Measurements from ENCODE around the gene CDC42EP3. TPM values are rescaled to one million over a fixed set of nuclear protein-coding genes. Genes with fewer than 3 reads are reported as not detected.

CDC42EP3 gene
- total RNA-seq, 5 donors from 2014 or later (not counting 1 experiment from before 2014, with no cell fraction given) = 30.0 to 60.3 (median 37.6) TPM

DNA sequence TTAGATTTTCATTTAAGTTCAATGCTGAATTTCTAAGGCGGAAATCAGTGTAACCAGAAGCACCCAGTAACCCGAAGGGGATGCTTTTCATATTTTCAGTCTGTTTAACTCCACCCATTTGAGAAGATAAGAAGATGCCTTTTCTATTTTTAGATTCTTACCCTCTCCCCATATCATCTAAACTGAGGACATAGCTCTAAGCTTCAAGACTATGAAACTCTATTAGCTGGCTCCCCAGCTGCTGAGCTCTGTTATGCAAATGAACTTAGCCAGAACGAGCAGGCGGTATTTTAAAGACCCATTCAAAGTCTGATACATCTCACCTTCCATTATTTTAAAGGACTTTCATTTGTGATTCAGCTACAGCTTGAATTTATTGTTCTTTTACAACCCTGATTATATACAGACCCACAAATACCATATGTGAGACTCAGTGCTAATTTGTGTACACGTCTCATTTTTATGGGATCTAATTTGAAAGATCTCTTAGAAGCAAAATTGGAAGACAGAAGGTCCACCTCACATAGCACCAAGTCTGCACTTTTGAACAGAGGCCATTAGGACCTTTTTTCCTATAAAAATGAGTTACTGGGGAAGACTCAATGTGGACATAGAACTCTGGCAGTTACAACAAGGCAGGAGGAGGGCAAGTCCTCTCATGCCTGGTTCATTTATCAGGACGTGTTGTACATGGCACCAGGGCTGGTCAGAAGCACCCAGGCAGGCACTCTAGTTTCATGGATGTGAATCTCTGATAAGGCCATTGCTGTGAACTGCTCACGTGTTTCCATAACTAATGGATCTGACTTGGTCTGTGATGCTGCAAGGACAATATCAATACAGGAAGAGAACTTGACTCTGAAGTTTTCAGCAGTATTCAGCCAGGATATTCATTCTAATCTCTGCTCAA, 16.3 kb downstream of the CDC42EP3 start:
- H3K36me3 ChIP-seq (ENCODE audit: control insufficient read depth in 2 of 2, extremely low read depth in 1 of 2, insufficient read depth in 1 of 2, low read length in 1 of 2) = peaks cover 0 to 11% of the 10 kb centered on the region in 2 donors
- DNase-seq (peak in 1 of 35 experiments; percentile 29), ATAC-seq (replicated peaks in 1 of 4) (peak; percentile 41 to 65 (median 45))
- H3K36me3 Mint-ChIP-seq = peaks cover 31% of the 10 kb centered on the region
- peak overlapping the region; percentile 48 for H3K27ac ChIP-seq (ENCODE audit: low read length)
- H3K27me3 Mint-ChIP-seq = no peaks in the 10 kb centered on the region
- H3K9me3 ChIP-seq = no peaks in the 10 kb centered on the region
- peak overlapping the region; percentile 37 to 70 (median 63) for H3K4me3 Mint-ChIP-seq
- H3K4me1 Mint-ChIP-seq = peaks cover 95 to 99% (median 97%) of the 10 kb centered on the region in 3 donors
- ChIA-PET POLR2A (interaction anchor here in 1 of 2 donors (0.6 to 1.0 kb wide), 2 partner anchors 14 to 452 kb away, joined by 3 to 11 read pairs; no protein-coding TSS in a partner anchor), CTCF (interaction anchor here in 1 of 2 donors (1.9 kb wide), 1 partner anchor 8 kb away, joined by 5 read pairs; no protein-coding TSS in a partner anchor)
- H3K4me1 ChIP-seq (ENCODE audit: control insufficient read depth in 1 of 2, extremely low read depth in 1 of 2, insufficient read depth in 2 of 2, low read length in 2 of 2) = peaks cover 33 to 75% of the 10 kb centered on the region in 2 experiments
- 47% methylated on average over 3 of the region's 7 CpGs for WGBS (ENCODE audit: insufficient coverage)
- no peaks in the 10 kb centered on the region for H3K27me3 ChIP-seq (replicated peaks in 1 of 2; ENCODE audit: control insufficient read depth in 2 of 2, extremely low read depth in 1 of 2, insufficient read depth in 2 of 2, low read length in 1 of 2)
- no peaks in the 10 kb centered on the region for H3K9me3 Mint-ChIP-seq
- H3K27ac Mint-ChIP-seq = peak overlapping the region; percentile 84 to 90
- H3K4me3 ChIP-seq (ENCODE audit: control insufficient read depth in 1 of 2, extremely low read depth in 1 of 2, low read length in 1 of 2) = no peak overlapping the region

- peak overlapping the region in 2 of 3 donors; percentile 63 to 70 for H3K4me3 Mint-ChIP-seq
- Histone ChIP-seq H3K27me3 (replicated peaks in 1 of 2; ENCODE audit: control insufficient read depth in 2 of 2, extremely low read depth in 1 of 2, insufficient read depth in 2 of 2, low read length in 1 of 2) (no peaks in the 10 kb centered on the region), H3K36me3 (ENCODE audit: control insufficient read depth in 2 of 2, extremely low read depth in 1 of 2, insufficient read depth in 1 of 2, low read length in 1 of 2) (peaks cover 0 to 7% of the 10 kb centered on the region in 2 donors), H3K4me3 (ENCODE audit: control insufficient read depth in 1 of 2, extremely low read depth in 1 of 2, low read length in 1 of 2) (no peak overlapping the region), H3K9me3 (no peaks in the 10 kb centered on the region), H3K27ac (ENCODE audit: low read length) (peak overlapping the region; percentile 48), H3K4me1 (ENCODE audit: control insufficient read depth in 1 of 2, extremely low read depth in 1 of 2, insufficient read depth in 2 of 2, low read length in 2 of 2) (peaks cover 33 to 79% of the 10 kb centered on the region in 2 experiments)
- H3K27me3 Mint-ChIP-seq = no peaks in the 10 kb centered on the region
- no peak for ATAC-seq (replicated peaks in 1 of 4)
- peaks cover 33% of the 10 kb centered on the region for H3K36me3 Mint-ChIP-seq
- H3K9me3 Mint-ChIP-seq = no peaks in the 10 kb centered on the region
- peaks cover 95 to 99% (median 97%) of the 10 kb centered on the region in 3 donors for H3K4me1 Mint-ChIP-seq
- ChIA-PET POLR2A (interaction anchor here (0.5 to 0.7 kb wide), 4 partner anchors 30 to 1097 kb away, joined by 3 to 6 read pairs (median 4); partner anchors contain the start of gene SRSF7 (in 1 of the 2)), CTCF (interaction anchor here (0.6 kb wide), 2 partner anchors 104 to 164 kb away, joined by 3 read pairs; no protein-coding TSS in a partner anchor)
- DNase-seq = no peak
- WGBS (ENCODE audit: insufficient coverage) = 89% methylated on average over 6 of the region's 8 CpGs
- H3K27ac Mint-ChIP-seq = peak overlapping the region; percentile 84 to 90
Measured at GRCh38 chr2:37654419-37654818, 17.0 kb downstream of the CDC42EP3 start.

DNA sequence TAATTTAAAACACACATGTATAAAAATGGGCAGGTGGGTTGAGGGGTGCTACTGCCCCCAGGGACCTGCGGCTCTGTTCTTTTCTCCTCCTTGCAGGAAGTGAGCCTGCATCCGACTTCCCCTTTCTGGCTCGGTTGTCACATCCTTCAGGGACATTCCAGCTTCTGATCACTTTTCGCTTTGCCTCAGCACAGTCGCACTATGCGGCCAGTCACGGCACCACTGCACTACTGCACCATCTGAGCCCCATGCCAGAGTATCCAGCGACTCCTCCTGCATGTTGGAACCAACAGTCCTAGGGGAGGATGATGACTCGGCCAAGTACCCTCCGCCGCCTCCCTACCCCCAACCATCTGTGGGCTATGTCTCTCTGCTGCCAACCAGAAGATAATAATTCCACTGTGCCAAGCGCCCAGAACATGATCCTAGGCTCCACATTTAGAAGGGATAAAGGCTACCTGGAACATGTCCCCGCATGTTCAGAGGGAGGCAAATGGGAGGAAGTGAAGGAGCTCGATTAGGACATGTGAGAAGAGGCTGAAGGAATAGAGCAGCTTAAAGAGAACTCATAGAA, 17.6 kb downstream of the CDC42EP3 start:
- peaks cover 33 to 84% of the 10 kb centered on the region in 2 experiments for H3K4me1 ChIP-seq (ENCODE audit: control insufficient read depth in 1 of 2, extremely low read depth in 1 of 2, insufficient read depth in 2 of 2, low read length in 2 of 2)
- no peaks in the 10 kb centered on the region for H3K9me3 ChIP-seq
- ChIA-PET CTCF (interaction anchor here (0.6 to 0.7 kb wide), 4 partner anchors 52 to 238 kb away, joined by 3 to 4 read pairs (median 3); no protein-coding TSS in a partner anchor), POLR2A (interaction anchor here (0.5 to 0.7 kb wide), 5 partner anchors 29 to 1098 kb away, joined by 3 to 6 read pairs (median 4); partner anchors contain the start of gene SRSF7 (in 1 of the 2))
- peak in 1 of 4 experiments; percentile 32 for ATAC-seq (replicated peaks in 1 of 4)
- H3K36me3 Mint-ChIP-seq = peaks cover 32% of the 10 kb centered on the region
- H3K27me3 Mint-ChIP-seq = no peaks in the 10 kb centered on the region
- 47% methylated on average over 11 of the region's 14 CpGs for WGBS (ENCODE audit: insufficient coverage)
- H3K27ac Mint-ChIP-seq = peak overlapping the region; percentile 72 to 90
- no peak overlapping the region for H3K4me3 ChIP-seq (ENCODE audit: control insufficient read depth in 1 of 2, extremely low read depth in 1 of 2, low read length in 1 of 2)
- no peaks in the 10 kb centered on the region for H3K9me3 Mint-ChIP-seq
- DNase-seq = peak in 8 of 35 experiments; percentile 6 to 50 (median 18)
- H3K4me1 Mint-ChIP-seq = peaks cover 95 to 98% (median 96%) of the 10 kb centered on the region in 3 donors
- H3K36me3 ChIP-seq (ENCODE audit: control insufficient read depth in 2 of 2, extremely low read depth in 1 of 2, insufficient read depth in 1 of 2, low read length in 1 of 2) = peaks cover 0 to 7% of the 10 kb centered on the region in 2 donors
- H3K27me3 ChIP-seq (replicated peaks in 1 of 2; ENCODE audit: control insufficient read depth in 2 of 2, extremely low read depth in 1 of 2, insufficient read depth in 2 of 2, low read length in 1 of 2) = no peaks in the 10 kb centered on the region
- peak overlapping the region in 2 of 3 donors; percentile 25 to 70 for H3K4me3 Mint-ChIP-seq
- H3K27ac ChIP-seq (ENCODE audit: low read length) = peak overlapping the region; percentile 48

GRCh38 chr2:37653093-37653492, 18.3 kb downstream of the CDC42EP3 start:
- peaks cover 95 to 98% (median 96%) of the 10 kb centered on the region in 3 donors for H3K4me1 Mint-ChIP-seq
- peaks cover 33% of the 10 kb centered on the region for H3K36me3 Mint-ChIP-seq
- peak overlapping the region; percentile 48 for H3K27ac ChIP-seq (ENCODE audit: low read length)

GRCh38 chr2:37652199-37652640, 19.2 kb downstream of the CDC42EP3 start:
- H3K27ac Mint-ChIP-seq = peak overlapping the region; percentile 83 to 90

More at GRCh38 chr2:37653093-37653492, 18.3 kb downstream of the CDC42EP3 start:
- Mint-ChIP-seq H3K4me3 (peak overlapping the region in 2 of 3 donors; percentile 25 to 70), H3K27me3 (no peaks in the 10 kb centered on the region), H3K27ac (peak overlapping the region; percentile 83 to 90), H3K9me3 (peaks cover 0 to 3% (median 0%) of the 10 kb centered on the region in 3 donors)
- ATAC-seq (replicated peaks in 1 of 4) = no peak
- Histone ChIP-seq H3K9me3 (no peaks in the 10 kb centered on the region), H3K4me3 (ENCODE audit: control insufficient read depth in 1 of 2, extremely low read depth in 1 of 2, low read length in 1 of 2) (no peak overlapping the region), H3K36me3 (ENCODE audit: control insufficient read depth in 2 of 2, extremely low read depth in 1 of 2, insufficient read depth in 1 of 2, low read length in 1 of 2) (peaks cover 0 to 7% of the 10 kb centered on the region in 2 donors), H3K27me3 (replicated peaks in 1 of 2; ENCODE audit: control insufficient read depth in 2 of 2, extremely low read depth in 1 of 2, insufficient read depth in 2 of 2, low read length in 1 of 2) (no peaks in the 10 kb centered on the region), H3K4me1 (ENCODE audit: control insufficient read depth in 1 of 2, extremely low read depth in 1 of 2, insufficient read depth in 2 of 2, low read length in 2 of 2) (peaks cover 38 to 84% of the 10 kb centered on the region in 2 experiments)
- POLR2A ChIA-PET = interaction anchor here (0.7 kb wide), 2 partner anchors 30 to 67 kb away, joined by 3 read pairs; no protein-coding TSS in a partner anchor
- DNase-seq = no peak
- CTCF ChIA-PET = interaction anchor here in 1 of 2 donors (0.7 kb wide), 2 partner anchors 51 to 238 kb away, joined by 3 to 4 read pairs; no protein-coding TSS in a partner anchor
- 83% methylated on average over 2 of the region's 6 CpGs for WGBS (ENCODE audit: insufficient coverage)

More at GRCh38 chr2:37652199-37652640, 19.2 kb downstream of the CDC42EP3 start:
- no peak overlapping the region for H3K4me3 Mint-ChIP-seq
- H3K4me3 ChIP-seq (ENCODE audit: control insufficient read depth in 1 of 2, extremely low read depth in 1 of 2, low read length in 1 of 2) = no peak overlapping the region
- peaks cover 42% of the 10 kb centered on the region for H3K36me3 Mint-ChIP-seq
- DNase-seq (no peak), ATAC-seq (replicated peaks in 1 of 4) (no peak)
- peak overlapping the region; percentile 48 for H3K27ac ChIP-seq (ENCODE audit: low read length)
- H3K4me1 Mint-ChIP-seq = peaks cover 95 to 98% (median 96%) of the 10 kb centered on the region in 3 donors
- ChIA-PET CTCF (interaction anchor here in 1 of 2 donors (0.6 kb wide), 1 partner anchor 30 kb away, joined by 4 read pairs; no protein-coding TSS in a partner anchor), POLR2A (interaction anchor here in 1 of 2 donors (0.7 kb wide), 1 partner anchor 121 kb away, joined by 7 read pairs; no protein-coding TSS in a partner anchor)
- H3K36me3 ChIP-seq (ENCODE audit: control insufficient read depth in 2 of 2, extremely low read depth in 1 of 2, insufficient read depth in 1 of 2, low read length in 1 of 2) = peaks cover 0 to under 1% of the 10 kb centered on the region in 2 donors
- no peaks in the 10 kb centered on the region for H3K9me3 ChIP-seq
- 63% methylated on average over 2 of the region's 5 CpGs for whole genome bisulfite sequencing (ENCODE audit: insufficient coverage)
- H3K4me1 ChIP-seq (ENCODE audit: control insufficient read depth in 1 of 2, extremely low read depth in 1 of 2, insufficient read depth in 2 of 2, low read length in 2 of 2) = peaks cover 43 to 83% of the 10 kb centered on the region in 2 experiments
- peaks cover 0 to 8% (median 0%) of the 10 kb centered on the region in 3 donors for H3K9me3 Mint-ChIP-seq
- no peaks in the 10 kb centered on the region for H3K27me3 Mint-ChIP-seq
- H3K27me3 ChIP-seq (replicated peaks in 1 of 2; ENCODE audit: control insufficient read depth in 2 of 2, extremely low read depth in 1 of 2, insufficient read depth in 2 of 2, low read length in 1 of 2) = no peaks in the 10 kb centered on the region

Data from T-cell (primary cell).